ENCODE measurements around the gene TMEM200C. TPM values are rescaled to one million over a fixed set of nuclear protein-coding genes. Genes with fewer than 3 reads are reported as not detected.
A peak's percentile ranks its signal among the peaks of the same experiment; 100 is the strongest.

Gene TMEM200C
- total RNA-seq, 4 donors from 2014 or later, result 0.08 to 0.13 TPM; not detected in 2

GRCh38 chr18:5876891-5877290, 18.4 kb downstream of the TMEM200C start:
- no peaks in the 10 kb centered on the region for H3K9me3 ChIP-seq

GRCh38 chr18:5874336-5874735, 21.0 kb downstream of the TMEM200C start:
- intact Hi-C loops (cut with DNase I), result no loop called here
- Histone ChIP-seq H3K4me3 (replicated peaks in 1 of 3) (no peak overlapping the region), H3K4me1 (no peaks in the 10 kb centered on the region), H3K27me3 (no peaks in the 10 kb centered on the region), H3K27ac (no peak overlapping the region), H3K9me3 (no peaks in the 10 kb centered on the region), H3K36me3 (no peaks in the 10 kb centered on the region)
- no peak for TF ChIP-seq POLR2A (IDR thresholded peaks at IDR 0.05)
- no peak for TF ChIP-seq CTCF (IDR thresholded peaks at IDR 0.05)
- no peak for DNase-seq

More at GRCh38 chr18:5876891-5877290, 18.4 kb downstream of the TMEM200C start:
- Histone ChIP-seq H3K27ac (no peak overlapping the region), H3K36me3 (no peaks in the 10 kb centered on the region), H3K27me3 (no peaks in the 10 kb centered on the region), H3K4me1 (no peaks in the 10 kb centered on the region), H3K4me3 (replicated peaks in 1 of 3) (no peak overlapping the region)
- no peak for DNase-seq
- intact Hi-C loops (cut with DNase I), result loop anchor here (5.0 kb wide), 1 partner anchor 605 kb away; no protein-coding TSS in a partner anchor
- no peak for TF ChIP-seq POLR2A (IDR thresholded peaks at IDR 0.05)
- TF ChIP-seq CTCF (IDR thresholded peaks at IDR 0.05), result no peak

- intact Hi-C loops (cut with DNase I), result no loop called here
- no peak for TF ChIP-seq CTCF (IDR thresholded peaks at IDR 0.05)
- TF ChIP-seq POLR2A (IDR thresholded peaks at IDR 0.05), result no peak
- WGBS, 2 donors, result 58 to 63% methylated on average over 3 of the region's 3 CpGs
These were observed 22.4 kb downstream of the TMEM200C start for GRCh38 chr18:5872886-5873285.

GRCh38 chr18:5871426-5871825, 23.9 kb downstream of the TMEM200C start:
- Histone ChIP-seq H3K36me3 (no peaks in the 10 kb centered on the region), H3K27me3 (no peaks in the 10 kb centered on the region), H3K4me1 (no peaks in the 10 kb centered on the region), H3K27ac (no peak overlapping the region), H3K4me3 (replicated peaks in 1 of 3) (no peak overlapping the region), H3K9me3 (no peaks in the 10 kb centered on the region)
- intact Hi-C loops (cut with DNase I), result no loop called here
- TF ChIP-seq POLR2A (IDR thresholded peaks at IDR 0.05) (no peak), CTCF (IDR thresholded peaks at IDR 0.05) (no peak)
- no peak for DNase-seq
- 65 to 67% methylated on average over 1 of the region's 1 CpG for WGBS, 2 donors

More at GRCh38 chr18:5872886-5873285, 22.4 kb downstream of the TMEM200C start:
- Histone ChIP-seq H3K9me3 (no peaks in the 10 kb centered on the region), H3K4me1 (no peaks in the 10 kb centered on the region), H3K27ac (no peak overlapping the region), H3K27me3 (no peaks in the 10 kb centered on the region), H3K4me3 (replicated peaks in 1 of 3) (no peak overlapping the region), H3K36me3 (no peaks in the 10 kb centered on the region)
- no peak for DNase-seq

- Histone ChIP-seq H3K36me3 (no peaks in the 10 kb centered on the region), H3K4me3 (replicated peaks in 1 of 3) (no peak overlapping the region), H3K27me3 (no peaks in the 10 kb centered on the region), H3K9me3 (no peaks in the 10 kb centered on the region), H3K4me1 (no peaks in the 10 kb centered on the region), H3K27ac (no peak overlapping the region)
- TF ChIP-seq CTCF (IDR thresholded peaks at IDR 0.05), result peak; percentile 16 to 86 (median 70)
- TF ChIP-seq POLR2A (IDR thresholded peaks at IDR 0.05), result no peak
- 42 to 45% methylated on average over 13 of the region's 13 CpGs for WGBS, 2 donors
- intact Hi-C loops (cut with DNase I), result no loop called here
- peak; percentile 72 to 78 for DNase-seq
These were observed 27.0 kb downstream of the TMEM200C start for GRCh38 chr18:5868218-5868854.
